Keratinocyte (primary cell): ENCODE results near the gene SLC35B4. TPM values are rescaled to one million over a fixed set of nuclear protein-coding genes. Genes with fewer than 3 reads are reported as not detected.

Experiments used
- DNase-seq: peaks from one replicate; pipeline ENCODE4 v3.0.0-alpha.2; 2011; ENCODE audit warnings: low read depth, missing footprints, low spot score
- FAIRE-seq: peaks from 2 replicates; lab custom pipeline; 2011; peaks lifted over from hg19 to GRCh38; lab: Jason Lieb, UNC
- H2AFZ ChIP-seq: 2 replicates; pipeline ENCODE4 v1.6.0; 2012; ENCODE audit warnings: low read length, control low read depth, inconsistent platforms; ENCODE audit not compliant: control insufficient read depth
- H3K27ac ChIP-seq: 2 replicates; pipeline ENCODE4 v1.5.1; 2011; ENCODE audit warnings: low read length; ENCODE audit not compliant: control insufficient read depth, insufficient read depth
- H3K27me3 ChIP-seq: 3 replicates; pipeline ENCODE4 v1.6.0; 2011; ENCODE audit warnings: low read length; ENCODE audit not compliant: control insufficient read depth, insufficient read depth; ENCODE audit errors: extremely low read depth
- H3K36me3 ChIP-seq, 2 experiments: 2 replicates in 1 of 2; 3 replicates in 1 of 2; pipeline ENCODE4 v1.5.1; 2011; ENCODE audit warnings: low read length in 2 of 2, mild to moderate bottlenecking in 1 of 2; ENCODE audit not compliant: control insufficient read depth in 2 of 2, insufficient read depth in 2 of 2; ENCODE audit errors: extremely low read depth in 1 of 2
- H3K4me1 ChIP-seq: 3 replicates; pipeline ENCODE4 v1.5.1; 2011; ENCODE audit warnings: low read length; ENCODE audit not compliant: control insufficient read depth, insufficient read depth; ENCODE audit errors: extremely low read depth
- H3K4me2 ChIP-seq: 3 replicates; pipeline ENCODE4 v1.6.0; 2011; ENCODE audit warnings: low read depth, low read length; ENCODE audit not compliant: control insufficient read depth, insufficient read depth; ENCODE audit errors: extremely low read depth
- H3K4me3 ChIP-seq, 3 experiments: fragments of 200-600 bp in 1 of 3; sonication (generic) in 1 of 3; 2 replicates in 2 of 3; 3 replicates in 1 of 3; pipeline ENCODE4 v1.5.1; 2011 to 2016; ENCODE audit warnings: low read length in 3 of 3, mild to moderate bottlenecking in 3 of 3, control low read depth in 2 of 3, inconsistent platforms in 1 of 3, low read depth in 1 of 3, mixed read lengths in 1 of 3, mixed run types in 1 of 3, moderate library complexity in 1 of 3; ENCODE audit not compliant: control insufficient read depth in 2 of 3, insufficient read depth in 2 of 3; ENCODE audit errors: extremely low read depth in 1 of 3
- H3K79me2 ChIP-seq: 2 replicates; pipeline ENCODE4 v1.6.0; 2012; ENCODE audit warnings: low read length; ENCODE audit not compliant: control insufficient read depth, insufficient read depth
- H3K9ac ChIP-seq: 3 replicates; pipeline ENCODE4 v1.6.0; 2011; ENCODE audit warnings: low read length; ENCODE audit not compliant: control insufficient read depth, insufficient read depth; ENCODE audit errors: extremely low read depth
- H3K9me1 ChIP-seq: 3 replicates; pipeline ENCODE4 v1.6.0; 2011; ENCODE audit warnings: low read length; ENCODE audit not compliant: control insufficient read depth, insufficient read depth; ENCODE audit errors: extremely low read depth
- H3K9me3 ChIP-seq: 2 replicates; pipeline ENCODE4 v1.5.1; 2012; ENCODE audit warnings: low read depth, low read length; ENCODE audit not compliant: control insufficient read depth
- H4K20me1 ChIP-seq: 3 replicates; pipeline ENCODE4 v1.6.0; 2011; ENCODE audit warnings: low read length; ENCODE audit not compliant: control insufficient read depth, insufficient read depth; ENCODE audit errors: extremely low read depth
- EZH2 ChIP-seq: IDR thresholded peaks from one replicate; pipeline ENCODE4 v1.6.1; 2012; ENCODE audit warnings: inconsistent platforms, mild to moderate bottlenecking, low read length, moderate library complexity
- dilution Hi-C: fragments of 300-500 bp; cut with MboI; formaldehyde crosslinking; loops from one replicate; pipeline ENCODE4 v1.7.0; 2020; ENCODE audit warnings: low sequenced_read_pairs; ENCODE audit not compliant: extremely low pct_ligation_motif_present
- polyA plus RNA-seq, 5 experiments: library from polyadenylated mRNA; depleted of rRNA in 3 of 5; stranded (reverse) in 3 of 5; stranded (forward) in 1 of 5; unstranded in 1 of 5; fragments of >200 nt; gene quantifications; 1 replicate in 1 of 5; 2 replicates in 3 of 5; 3 replicates in 1 of 5; pipeline versions ENCODE4 v1.2.1 to v1.2.3, GENCODE V29; 2011 to 2012; ENCODE audit warnings: missing spikeins in 2 of 5, low read depth in 1 of 5, low replicate concordance in 1 of 5
- TF ChIP-seq, protein P1 (sequence below), 3 experiments: IDR thresholded peaks in 1 of 3; conservative IDR thresholded peaks in 1 of 3; optimal IDR thresholded peaks in 1 of 3; 2 replicates in 2 of 3; 3 replicates in 1 of 3; pipeline versions ENCODE3 to v1.5.1; 2011; ENCODE audit warnings: low read length in 3 of 3, mild to moderate bottlenecking in 3 of 3, moderate library complexity in 2 of 3, control low read depth in 1 of 3, inconsistent platforms in 1 of 3; ENCODE audit not compliant: insufficient read depth in 2 of 3; ENCODE audit errors: extremely low read depth in 1 of 3

The SLC35B4 gene
- polyA plus RNA-seq, 1 donor (not counting 4 experiments of a cell fraction or from before 2014, with no cell fraction given), result 18.6 TPM

DNA sequence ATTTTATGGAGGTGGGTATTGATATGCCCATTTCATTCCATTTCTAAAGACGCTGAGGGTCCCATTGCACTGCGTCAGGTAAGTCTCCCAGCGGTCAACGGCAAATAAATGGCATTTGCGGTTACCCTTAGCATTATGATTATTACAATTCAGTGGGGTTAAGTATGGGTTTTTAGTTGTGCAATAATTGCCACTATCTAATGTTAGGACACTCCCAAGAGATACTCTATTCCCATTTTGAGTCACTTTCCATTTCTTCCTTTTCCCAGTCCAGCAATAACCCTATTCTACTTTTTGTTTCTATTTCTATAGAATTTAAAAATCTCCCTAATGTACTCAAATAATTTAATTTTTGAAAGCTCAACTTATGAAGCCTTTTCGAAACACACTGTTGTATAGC is 4.0 kb downstream of the SLC35B4 start:
- TF ChIP-seq, protein P1, sequence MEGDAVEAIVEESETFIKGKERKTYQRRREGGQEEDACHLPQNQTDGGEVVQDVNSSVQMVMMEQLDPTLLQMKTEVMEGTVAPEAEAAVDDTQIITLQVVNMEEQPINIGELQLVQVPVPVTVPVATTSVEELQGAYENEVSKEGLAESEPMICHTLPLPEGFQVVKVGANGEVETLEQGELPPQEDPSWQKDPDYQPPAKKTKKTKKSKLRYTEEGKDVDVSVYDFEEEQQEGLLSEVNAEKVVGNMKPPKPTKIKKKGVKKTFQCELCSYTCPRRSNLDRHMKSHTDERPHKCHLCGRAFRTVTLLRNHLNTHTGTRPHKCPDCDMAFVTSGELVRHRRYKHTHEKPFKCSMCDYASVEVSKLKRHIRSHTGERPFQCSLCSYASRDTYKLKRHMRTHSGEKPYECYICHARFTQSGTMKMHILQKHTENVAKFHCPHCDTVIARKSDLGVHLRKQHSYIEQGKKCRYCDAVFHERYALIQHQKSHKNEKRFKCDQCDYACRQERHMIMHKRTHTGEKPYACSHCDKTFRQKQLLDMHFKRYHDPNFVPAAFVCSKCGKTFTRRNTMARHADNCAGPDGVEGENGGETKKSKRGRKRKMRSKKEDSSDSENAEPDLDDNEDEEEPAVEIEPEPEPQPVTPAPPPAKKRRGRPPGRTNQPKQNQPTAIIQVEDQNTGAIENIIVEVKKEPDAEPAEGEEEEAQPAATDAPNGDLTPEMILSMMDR (optimal IDR thresholded peaks at IDR 0.05 in 1 of 3, IDR thresholded peaks at IDR 0.05 in 1 of 3, conservative IDR thresholded peaks at IDR 0.05 in 1 of 3; ENCODE audit: extremely low read depth in 1 of 3, insufficient read depth in 2 of 3, low read length in 3 of 3), result no peak
- TF ChIP-seq EZH2, result no peak
- Histone ChIP-seq H3K4me2 (no peak overlapping the region), H3K79me2 (peaks cover 9% of the 10 kb centered on the region), H3K27me3 (no peaks in the 10 kb centered on the region), H3K9me3 (no peaks in the 10 kb centered on the region), H4K20me1 (no peaks in the 10 kb centered on the region), H3K36me3 (no peaks in the 10 kb centered on the region), H3K27ac (no peak overlapping the region), H3K4me3 (no peak overlapping the region), H3K9me1 (no peaks in the 10 kb centered on the region), H2AFZ (no peak overlapping the region), H3K4me1 (peaks cover 13% of the 10 kb centered on the region), H3K9ac (no peak overlapping the region)
- DNase-seq, result no peak
- FAIRE-seq, result no peak
- dilution Hi-C loops, result no loop called here

DNA sequence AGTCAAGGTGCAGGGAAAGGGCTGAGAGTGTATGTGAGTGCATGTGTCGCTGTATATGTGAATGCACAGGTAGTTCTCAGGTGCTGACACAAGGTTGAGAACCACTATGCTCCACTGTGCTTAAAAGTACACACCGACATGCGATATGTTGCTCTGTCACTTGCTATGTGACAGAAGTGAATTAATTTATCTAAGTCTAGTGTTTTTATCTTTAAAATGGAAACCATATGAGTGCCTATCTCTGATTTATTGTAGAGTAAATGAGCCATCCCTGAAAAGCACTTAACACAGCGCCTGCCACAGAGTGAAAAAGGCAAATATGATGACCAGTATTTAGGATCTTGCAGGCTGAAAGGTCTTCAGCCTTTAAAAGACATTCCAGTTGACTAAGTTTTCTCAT is 4.9 kb downstream of the SLC35B4 start:
- no peak for FAIRE-seq
- Histone ChIP-seq H3K9ac (no peak overlapping the region), H3K27ac (no peak overlapping the region), H3K4me3 (no peak overlapping the region), H3K4me2 (no peak overlapping the region), H3K79me2 (peaks cover 9% of the 10 kb centered on the region), H2AFZ (no peak overlapping the region), H3K27me3 (no peaks in the 10 kb centered on the region), H3K9me1 (no peaks in the 10 kb centered on the region), H3K36me3 (peaks cover 0 to 1% of the 10 kb centered on the region in 2 experiments), H3K9me3 (no peaks in the 10 kb centered on the region), H3K4me1 (peaks cover 6% of the 10 kb centered on the region), H4K20me1 (no peaks in the 10 kb centered on the region)
- no peak for DNase-seq
- TF ChIP-seq, protein P1 (optimal IDR thresholded peaks at IDR 0.05 in 1 of 3, IDR thresholded peaks at IDR 0.05 in 1 of 3, conservative IDR thresholded peaks at IDR 0.05 in 1 of 3; ENCODE audit: extremely low read depth in 1 of 3, insufficient read depth in 2 of 3, low read length in 3 of 3), result no peak
- no peak for TF ChIP-seq EZH2
- dilution Hi-C loops, result no loop called here
